ENCODE results near the gene LRIT2.

LRIT2 gene

DNA sequence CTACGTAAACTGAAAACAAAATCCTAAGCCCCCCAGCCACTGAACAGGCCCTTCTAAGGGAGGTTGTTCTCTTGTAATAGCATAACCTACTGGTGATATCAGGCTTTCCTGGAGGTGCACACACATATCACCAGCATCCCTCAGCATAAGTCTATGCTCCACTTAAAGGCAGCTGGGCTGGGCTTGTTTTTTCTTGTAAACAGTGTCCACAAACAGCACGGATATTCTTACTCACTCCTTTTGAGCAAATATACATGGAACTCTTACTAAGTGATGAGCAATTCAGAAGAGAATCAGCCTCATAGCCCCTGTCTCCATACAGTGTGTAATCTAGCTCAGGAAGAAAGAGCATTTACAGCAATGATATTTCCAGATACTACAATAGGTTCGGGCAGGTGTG, 13.6 kb upstream of the LRIT2 start:
- no peak for DNase-seq

DNA sequence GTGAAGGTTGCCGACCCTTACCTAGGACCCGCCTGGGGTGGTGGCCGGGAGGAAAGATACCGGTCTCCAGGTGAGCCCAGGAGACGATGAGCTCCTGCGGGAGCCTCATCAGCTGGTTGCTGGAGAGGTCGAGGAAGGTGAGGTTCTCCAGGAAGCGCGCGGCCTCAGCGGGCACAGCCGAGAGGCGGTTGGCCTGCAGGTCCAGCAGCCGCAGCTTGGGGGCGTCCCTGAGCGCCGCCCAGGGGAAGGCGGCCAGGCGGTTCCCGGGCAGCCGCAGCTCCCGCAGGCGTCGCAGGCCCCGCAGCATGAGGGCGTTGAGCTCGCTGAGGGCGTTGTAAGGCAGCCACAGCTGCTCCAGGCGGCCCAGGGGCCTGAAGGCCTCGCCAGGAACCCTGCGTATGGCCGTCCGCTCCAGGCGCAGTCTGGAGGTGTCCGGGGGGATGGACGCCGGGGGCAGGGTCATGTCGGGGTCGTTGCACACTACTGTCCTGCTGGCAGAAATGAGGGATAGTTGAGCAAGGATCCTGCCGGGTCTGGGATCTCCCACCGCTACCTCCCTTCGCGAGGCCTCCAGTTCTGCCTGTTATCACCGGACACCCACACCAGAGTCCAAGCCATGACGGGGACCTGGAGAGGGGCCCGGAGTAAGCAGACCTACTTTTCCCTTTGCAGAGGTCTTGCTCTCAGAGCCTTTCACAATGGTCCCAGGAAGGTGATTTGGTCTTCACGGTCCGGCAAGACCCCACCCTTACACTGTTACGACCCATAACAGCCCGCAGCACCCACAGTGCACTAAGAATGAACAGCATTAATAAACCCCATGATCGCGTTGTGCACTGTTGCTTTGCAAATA, 12.1 kb upstream of the LRIT2 start:
- no peak for DNase-seq

DNA sequence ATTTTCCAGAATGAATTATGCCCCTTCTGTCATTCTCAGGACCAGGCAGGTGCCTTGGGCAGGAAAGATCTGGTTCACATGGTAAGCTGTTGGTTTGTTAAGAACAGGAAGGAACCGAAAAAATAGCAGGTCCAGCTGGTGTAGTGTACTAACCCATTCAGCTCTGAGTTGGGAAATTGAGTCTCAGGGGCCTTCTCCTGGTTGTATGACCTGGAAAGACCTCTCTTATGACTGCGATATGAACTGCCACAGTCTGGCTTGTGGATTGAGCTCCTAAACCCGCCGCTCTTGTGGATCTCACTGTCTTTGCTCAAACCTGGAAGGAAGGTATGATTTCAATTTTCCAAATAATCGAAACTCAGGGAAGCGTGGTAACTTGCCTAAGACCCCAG, 11.5 kb upstream of the LRIT2 start:
- DNase-seq, result no peak

DNA sequence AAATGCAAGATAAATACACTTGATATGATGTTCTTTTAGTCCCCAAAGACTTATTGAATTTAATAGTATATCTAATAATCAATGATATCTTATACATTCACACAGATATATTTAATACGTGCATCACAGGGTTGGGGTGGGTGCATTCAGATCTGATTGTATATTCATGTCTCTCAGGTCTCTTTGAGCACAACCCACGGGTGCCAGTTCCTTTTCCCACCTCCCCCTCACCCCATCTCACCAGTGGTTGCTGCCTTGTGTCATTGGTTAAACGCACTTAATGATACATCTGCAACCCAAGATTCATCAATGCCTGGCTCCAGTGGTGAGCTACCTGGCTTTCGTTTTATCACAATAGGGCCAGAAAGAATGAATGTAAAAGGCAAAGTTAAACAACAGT, 9.8 kb upstream of the LRIT2 start:
- no peak for DNase-seq

DNA sequence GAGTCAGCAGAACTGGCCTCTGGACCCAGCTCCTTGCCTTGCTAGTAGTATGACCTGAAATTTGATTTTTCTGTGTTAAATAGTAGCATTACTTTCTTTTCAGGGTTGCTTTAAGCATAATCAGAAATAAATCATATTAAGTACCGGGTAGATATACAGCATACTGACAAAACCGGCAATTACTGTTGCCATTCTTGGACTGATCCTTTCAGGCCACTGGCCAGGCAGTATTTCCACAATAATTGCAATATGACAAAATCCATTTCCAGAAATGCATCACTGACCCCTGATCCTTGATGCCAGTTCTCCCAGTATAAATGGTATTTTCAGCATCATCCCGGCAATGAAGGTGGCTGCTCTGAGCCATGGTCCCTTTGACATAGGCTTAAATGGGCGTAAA, 9.1 kb upstream of the LRIT2 start:
- no peak for DNase-seq

- DNase-seq, result no peak
Observed at GRCh38 chr10:84233940-84234339, 8.6 kb upstream of the LRIT2 start.

DNA sequence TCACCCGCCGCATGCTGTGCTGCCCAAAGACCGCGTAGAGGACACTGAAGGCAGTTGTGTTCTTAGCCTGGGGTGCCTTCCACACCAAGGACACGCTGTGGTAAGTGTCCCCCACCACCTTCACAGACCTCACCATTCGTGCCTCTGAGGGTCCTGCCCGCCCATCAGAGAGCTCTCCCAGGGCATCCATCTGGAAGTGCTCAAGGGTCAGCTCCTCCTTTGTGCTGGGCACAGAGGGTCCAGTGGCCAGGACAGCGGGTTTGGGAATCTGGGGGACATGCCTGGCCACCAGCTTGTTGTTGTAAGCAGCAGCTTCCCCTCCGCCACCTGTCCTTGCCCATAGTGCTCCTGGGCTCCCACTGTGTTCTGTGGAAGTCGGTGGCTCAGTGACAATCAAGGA, 7.0 kb upstream of the LRIT2 start:
- DNase-seq, result no peak

GRCh38 chr10:84230359-84230758, 5.0 kb upstream of the LRIT2 start:
- DNase-seq, result no peak

DNA sequence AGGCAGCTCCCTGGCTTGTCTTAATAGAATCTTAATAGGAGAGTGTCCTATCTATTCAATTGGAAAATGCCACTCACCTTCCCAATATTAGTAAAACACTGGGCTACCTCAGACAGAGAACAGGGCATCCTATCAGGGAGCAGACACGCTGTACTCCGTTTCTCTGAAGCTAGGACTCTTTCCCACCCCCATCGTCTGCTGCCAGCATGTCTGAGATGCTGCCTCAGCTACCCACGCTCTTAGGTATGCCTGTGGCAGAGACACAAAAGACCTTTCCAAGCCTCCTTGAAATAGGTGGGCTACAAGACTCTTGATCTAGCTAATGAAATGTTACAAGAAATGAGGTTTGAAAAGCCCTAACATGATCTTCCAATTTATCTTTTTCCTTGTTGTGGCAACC, 2.5 kb upstream of the LRIT2 start:
- DNase-seq, result no peak

- DNase-seq, result no peak
Observed at GRCh38 chr10:84226616-84227015, 1.3 kb upstream of the LRIT2 start.

DNA sequence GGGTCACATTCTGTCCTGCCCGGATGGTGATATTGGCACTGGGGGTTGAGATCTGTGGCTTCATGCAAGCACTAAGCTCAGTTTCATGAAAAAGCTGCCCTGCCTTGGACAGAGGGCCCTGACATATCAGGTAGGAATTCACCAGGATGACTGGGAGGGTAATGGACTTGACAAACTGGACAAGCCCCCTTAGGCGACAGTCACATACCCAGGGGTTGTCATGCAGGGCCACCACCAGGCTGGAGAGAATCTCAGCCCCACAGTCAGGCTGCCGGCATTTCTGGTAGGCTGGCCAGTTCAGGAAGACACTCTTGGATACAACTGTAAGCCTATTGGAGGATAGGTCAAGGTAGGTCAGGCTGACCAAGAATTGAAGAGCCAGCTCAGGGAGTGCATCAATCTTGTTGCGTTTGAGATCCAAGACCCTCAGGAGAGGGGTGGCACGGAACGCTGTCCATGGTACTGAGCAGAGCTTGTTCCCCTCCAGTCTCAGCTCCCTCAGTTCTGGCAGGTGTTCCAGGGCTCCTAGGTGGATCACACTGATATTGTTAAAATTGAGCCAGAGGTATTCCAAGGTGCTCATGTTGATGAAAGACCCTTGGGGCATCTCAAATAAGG, 824 bp downstream of the LRIT2 start:
- DNase-seq, result no peak

GRCh38 chr10:84221916-84222315, 3.4 kb downstream of the LRIT2 start:
- no peak for DNase-seq

DNA sequence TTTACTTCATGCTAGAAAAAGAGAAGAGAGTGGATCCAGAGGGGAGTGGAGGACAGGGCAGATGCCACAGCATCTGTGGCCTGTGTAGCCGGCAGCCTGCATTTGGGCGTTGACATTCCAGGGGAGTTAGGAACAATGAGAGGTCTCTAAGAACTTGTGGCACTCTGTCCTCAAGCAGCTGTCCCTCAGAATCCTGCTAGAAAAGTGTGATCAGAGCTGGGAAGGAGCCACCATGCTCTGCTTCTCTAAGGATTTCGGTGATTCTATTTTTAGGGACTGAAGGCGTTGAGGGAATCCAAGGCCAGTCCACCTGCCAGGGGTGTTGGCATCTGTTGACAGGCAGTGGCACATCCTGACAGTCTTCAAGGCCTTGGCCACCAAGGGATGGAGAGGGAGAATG, 7.6 kb downstream of the LRIT2 start:
- DNase-seq, result no peak

DNA sequence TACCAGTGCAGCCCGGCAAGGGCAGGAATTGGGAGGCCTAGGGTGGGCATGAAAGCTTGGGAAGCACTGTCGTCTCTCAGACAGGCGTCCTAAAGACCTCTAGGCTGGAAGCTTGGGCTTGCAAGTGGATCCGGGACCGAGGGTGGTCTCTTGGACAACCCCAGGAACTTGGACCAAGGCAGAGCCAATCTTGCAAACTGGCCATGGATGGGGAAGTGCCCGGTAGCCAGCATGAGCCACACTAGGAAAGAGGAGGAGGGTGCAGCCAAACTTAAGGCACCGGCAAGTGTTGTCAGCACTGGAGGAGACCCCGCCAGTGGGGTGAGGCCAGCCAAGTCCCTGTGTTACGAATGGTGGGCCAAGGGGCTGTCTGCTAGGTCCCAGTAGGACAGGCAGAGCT, 8.5 kb downstream of the LRIT2 start:
- no peak for DNase-seq

DNA sequence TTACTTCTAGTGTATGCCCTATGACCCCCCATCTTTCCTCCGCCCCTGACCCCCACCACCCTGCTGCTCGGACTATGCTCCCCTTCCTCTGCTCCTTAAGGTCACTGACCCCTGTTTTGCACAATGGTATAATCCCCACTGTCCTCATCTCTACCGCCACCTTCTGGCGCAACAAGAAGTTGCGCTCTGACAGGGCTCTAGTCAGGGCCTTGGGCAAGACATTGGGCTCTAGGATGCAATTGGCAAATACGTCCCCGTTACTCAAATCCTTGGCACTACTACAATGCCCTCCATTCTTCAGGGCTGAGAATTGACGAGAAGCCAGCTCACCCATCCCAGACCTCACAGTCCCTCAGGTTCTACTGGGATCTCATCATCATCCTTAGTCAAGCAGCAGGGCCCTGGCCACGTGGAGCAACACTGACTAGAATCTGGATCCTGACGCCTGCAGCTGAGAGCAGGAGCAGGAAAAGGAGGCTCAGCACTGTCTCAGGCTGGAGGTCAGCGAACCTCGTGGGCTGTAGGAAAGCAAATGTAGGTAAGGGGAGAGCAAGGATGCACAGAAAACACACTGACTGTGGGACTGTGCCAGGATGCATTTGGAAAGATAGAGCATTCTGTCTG, 10.6 kb downstream of the LRIT2 start:
- DNase-seq, result no peak

DNA sequence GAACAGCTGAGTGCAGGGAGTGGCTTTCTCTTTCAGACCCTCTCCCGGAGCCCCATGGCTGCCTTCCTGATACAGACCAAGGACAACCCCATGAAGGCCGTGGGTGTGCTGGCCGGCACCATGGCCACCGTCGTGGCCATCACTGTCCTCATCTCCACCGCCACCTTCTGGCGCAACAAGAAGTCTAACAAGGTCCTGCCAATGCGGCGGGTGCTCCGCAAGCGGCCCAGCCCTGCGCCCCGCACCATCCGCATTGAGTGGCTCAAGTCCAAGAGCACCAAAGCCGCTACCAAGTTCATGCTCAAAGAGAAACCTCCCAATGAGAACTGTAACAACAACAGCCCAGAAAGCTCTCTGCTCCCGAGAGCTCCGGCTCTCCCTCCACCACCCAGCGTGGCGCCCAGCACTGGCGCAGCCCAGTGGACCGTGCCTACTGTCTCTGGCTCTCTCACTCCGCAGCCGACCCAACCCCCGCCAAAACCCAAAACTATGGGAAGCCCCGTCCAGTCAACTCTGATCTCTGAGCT, 11.2 kb downstream of the LRIT2 start:
- DNase-seq, result no peak

- DNase-seq, result no peak
Observed at GRCh38 chr10:84213076-84213475, 12.3 kb downstream of the LRIT2 start.

DNA sequence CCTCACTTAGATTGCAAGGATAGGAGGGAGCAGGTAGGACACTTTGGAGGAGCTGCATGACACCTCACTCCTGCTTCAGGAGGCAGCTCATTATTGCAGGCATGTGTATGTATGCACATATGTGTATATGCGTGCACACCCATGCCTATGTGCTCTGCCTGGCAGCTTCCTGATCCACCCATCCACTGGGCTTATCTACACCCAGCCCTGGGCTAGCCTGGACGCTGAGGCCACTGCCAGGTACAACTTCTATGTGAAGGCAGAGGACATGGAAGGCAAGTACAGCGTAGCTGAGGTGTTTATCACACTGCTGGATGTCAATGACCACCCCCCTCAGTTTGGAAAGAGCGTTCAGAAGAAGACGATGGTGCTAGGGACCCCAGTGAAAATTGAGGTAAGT, 13.3 kb downstream of the LRIT2 start:
- DNase-seq, result no peak

GRCh38 chr10:84211566-84211965, 13.8 kb downstream of the LRIT2 start:
- no peak for DNase-seq

DNA sequence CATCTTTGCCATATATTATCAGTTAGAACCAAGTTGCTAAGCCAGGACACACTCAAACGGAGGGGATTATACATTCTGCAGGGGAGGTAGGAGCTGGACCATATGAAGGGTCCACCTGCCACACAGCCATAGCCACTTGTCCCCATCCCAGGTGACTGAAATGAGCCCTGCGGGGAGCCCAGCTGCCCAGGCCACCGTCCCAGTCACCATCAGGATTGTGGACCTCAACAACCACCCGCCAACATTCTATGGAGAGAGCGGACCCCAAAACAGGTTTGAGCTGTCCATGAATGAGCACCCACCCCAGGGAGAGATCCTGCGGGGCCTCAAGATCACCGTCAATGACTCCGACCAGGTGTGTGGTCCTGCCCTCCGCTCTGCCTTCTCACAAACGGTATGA, 17.3 kb downstream of the LRIT2 start:
- no peak for DNase-seq

GRCh38 chr10:84205853-84206525, 19.4 kb downstream of the LRIT2 start:
- DNase-seq, result no peak

GRCh38 chr10:84205049-84205852, 20.1 kb downstream of the LRIT2 start:
- peak; percentile 11 for DNase-seq

DNA sequence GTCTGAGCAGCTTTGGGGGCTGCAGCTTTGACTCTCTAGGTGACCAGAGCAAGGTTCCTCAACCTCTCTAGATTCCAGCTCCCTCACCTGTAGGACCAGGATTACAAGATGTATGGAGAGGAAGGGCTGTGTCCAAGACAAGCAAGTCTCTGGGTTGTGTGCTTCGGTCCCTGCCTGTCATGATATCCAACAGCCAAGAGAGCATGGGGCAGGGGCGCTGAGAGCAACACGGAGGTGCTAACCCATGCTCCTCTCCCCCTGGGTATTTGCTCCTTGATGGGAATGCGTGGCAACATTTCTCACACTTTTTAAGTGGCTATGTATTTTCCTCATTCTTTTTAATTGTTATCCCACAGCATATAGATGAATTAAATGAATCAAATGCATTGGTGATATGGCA, 20.7 kb downstream of the LRIT2 start:
- no peak for DNase-seq
